Peyer's patch (tissue), 4 donors: ENCODE measurements around the gene A2ML1.

Experiments
- CTCF ChIP-seq, 6 experiments: fragments of 450-650 bp in 4 of 6; fragments of 200-600 bp in 2 of 6; sonication (generic) in 1 of 6; IDR thresholded peaks; one replicate each; pipeline ENCODE4 v1.5.1; 2017 to 2019; ENCODE audit warnings: antibody characterized with exemption in 6 of 6, mild to moderate bottlenecking in 3 of 6, moderate library complexity in 1 of 6
- POLR2A ChIP-seq, 2 donors: fragments of 450-650 bp; IDR thresholded peaks; one replicate each; pipeline ENCODE4 v1.5.1; 2017; ENCODE audit warnings: antibody characterized with exemption in 2 of 2, mild to moderate bottlenecking in 2 of 2, moderate library complexity in 2 of 2

GRCh38 chr12:8840321-8840720, 17.9 kb downstream of the A2ML1 start:
- TF ChIP-seq POLR2A (IDR thresholded peaks at IDR 0.05) (no peak), CTCF (IDR thresholded peaks at IDR 0.05) (no peak)
